K562 (cell line): ENCODE results near the gene BMPER. TPM values are rescaled to one million over a fixed set of nuclear protein-coding genes. Genes with fewer than 3 reads are reported as not detected.

ENCODE experiments used
- ATAC-seq: fragments of 200-7000 bp; cut with Tn5 transposase; 3 replicates; pipeline ENCODE4 v1.9.1; 2020; ENCODE audit warnings: moderate library complexity
- BruUV-seq: library from RNA; stranded (reverse); fragments of 400-500 nt; replicated peaks from 2 replicates; lab custom pipeline; 2021; lab: Mats Ljungman, UMichigan
- CTCF ChIA-PET: fragments of 300-600 bp; formaldehyde crosslinking; extraction: SDS; loops from one replicate; lab custom pipeline; 2021; ENCODE audit warnings: low intra/inter-chr PET ratio; lab: Yijun Ruan, JAX
- POLR2A ChIA-PET: fragments of 300-600, 350-650 bp; sonication (Branson Sonifier 250); formaldehyde crosslinking; extraction: SDS; loops from one replicate; lab custom pipeline; 2021; ENCODE audit warnings: antibody characterized with exemption, inconsistent platforms; lab: Yijun Ruan, JAX
- DNase-seq, 4 experiments: peaks; one replicate each; pipeline versions ENCODE4 v3.0.0 to v3.0.0-alpha.2; 2011 to 2018; ENCODE audit warnings: low spot score in 3 of 4, mixed read lengths in 3 of 4; ENCODE audit errors: extremely low read depth in 1 of 4
- FAIRE-seq: peaks from 2 replicates; lab custom pipeline; 2011; peaks lifted over from hg19 to GRCh38; lab: Jason Lieb, UNC
- H2AFZ ChIP-seq: 2 replicates; pipeline ENCODE4 v1.6.0; 2011; ENCODE audit warnings: low read depth, low read length, control low read depth, inconsistent platforms
- H3K27ac ChIP-seq: fragments of 200-600 bp; 3 replicates; pipeline ENCODE4 v1.8.0; 2011; ENCODE audit warnings: low read depth, mild to moderate bottlenecking, control low read depth, inconsistent platforms, low read length, moderate library complexity, mixed read lengths; ENCODE audit errors: extremely low read depth
- H3K27me3 ChIP-seq, 2 experiments: fragments of 300-600 bp in 1 of 2; 2 replicates in 1 of 2; 3 replicates in 1 of 2; pipeline versions ENCODE4 v1.6.0 to v1.8.0; 2011; ENCODE audit warnings: inconsistent platforms in 2 of 2, low read length in 2 of 2, mild to moderate bottlenecking in 1 of 2, mixed read lengths in 1 of 2, moderate library complexity in 1 of 2; ENCODE audit not compliant: control insufficient read depth in 2 of 2, insufficient read depth in 2 of 2
- H3K36me3 ChIP-seq: fragments of 300-600 bp; 3 replicates; pipeline ENCODE4 v1.8.0; 2011; ENCODE audit warnings: mild to moderate bottlenecking, low read length, inconsistent platforms; ENCODE audit not compliant: control insufficient read depth, insufficient read depth
- H3K4me1 ChIP-seq, 2 experiments: fragments of 200-600 bp in 1 of 2; replicated peaks in 1 of 2; 2 replicates in 1 of 2; 3 replicates in 1 of 2; pipeline versions ENCODE4 v1.5.1 to v1.8.0; 2011; ENCODE audit warnings: inconsistent platforms in 2 of 2, low read length in 2 of 2, mild to moderate bottlenecking in 1 of 2, mixed read lengths in 1 of 2, moderate library complexity in 1 of 2; ENCODE audit not compliant: control insufficient read depth in 2 of 2, insufficient read depth in 2 of 2
- H3K4me2 ChIP-seq: 2 replicates; pipeline ENCODE4 v1.6.1; 2011; ENCODE audit warnings: low read length, control low read depth, inconsistent platforms, mixed read lengths; ENCODE audit not compliant: insufficient read depth
- H3K4me3 ChIP-seq: fragments of 200-600 bp; sonication (generic), shearing (Covaris generic); 2 replicates; pipeline ENCODE4 v1.5.1; 2016; ENCODE audit warnings: control low read depth, inconsistent platforms
- H3K79me2 ChIP-seq: fragments of 200-600 bp; 3 replicates; pipeline ENCODE4 v1.8.0; 2011; ENCODE audit warnings: low read length, inconsistent platforms; ENCODE audit not compliant: control insufficient read depth, insufficient read depth
- H3K9ac ChIP-seq, 2 experiments: 2 replicates each; pipeline versions ENCODE4 v1.6.0 to v1.6.1; 2011; ENCODE audit warnings: low read depth in 2 of 2, low read length in 2 of 2, control low read depth in 1 of 2, inconsistent platforms in 1 of 2, mild to moderate bottlenecking in 1 of 2, mixed read lengths in 1 of 2; ENCODE audit not compliant: insufficient read depth in 1 of 2
- H3K9me1 ChIP-seq: one replicate; pipeline ENCODE4 v1.6.0; 2011; ENCODE audit warnings: inconsistent platforms, mild to moderate bottlenecking, low read length, moderate library complexity; ENCODE audit not compliant: control insufficient read depth, insufficient read depth
- H3K9me3 ChIP-seq: replicated peaks from 2 replicates; pipeline ENCODE4 v1.5.1; 2011; ENCODE audit warnings: low read depth, low read length, inconsistent platforms; ENCODE audit not compliant: control insufficient read depth, insufficient read depth
- H4K20me1 ChIP-seq: replicated peaks from 2 replicates; pipeline ENCODE4 v1.6.1; 2011; ENCODE audit warnings: low read length, inconsistent platforms, mixed read lengths; ENCODE audit not compliant: control insufficient read depth, insufficient read depth
- HIVEP1 ChIP-seq: fragments of 250-450 bp; sonication (Bioruptor Pico); IDR thresholded peaks from 2 replicates; pipeline ENCODE4 v1.4.0; 2020; ENCODE audit warnings: mild to moderate bottlenecking
- ZNF282 ChIP-seq: sonication (generic); formaldehyde crosslinking; IDR thresholded peaks from 2 replicates; pipeline ENCODE4 v1.8.1; 2023; ENCODE audit warnings: missing genetic modification reagents
- WGBS: fragments of 100-300 bp; shearing (Covaris generic); methylation state at CpG from one replicate; pipeline ENCODE4 v1.1.6; 2016; ENCODE audit warnings: low coverage, mixed read lengths; ENCODE audit not compliant: insufficient coverage; ENCODE audit errors: missing lambda C conversion rate; 5-methylcytosine and 5-hydroxymethylcytosine counted together
- in situ Hi-C: fragments of 300-500 bp; cut with MboI; formaldehyde crosslinking; loops from 4 replicates; pipeline ENCODE4 v1.15.0; 2018; ENCODE audit warnings: inconsistent platforms, mixed read lengths
- intact Hi-C: fragments of 100-400 bp; cut with micrococcal nuclease; formaldehyde crosslinking; loops from 2 replicates; pipeline ENCODE4 v1.14.2; 2022
- polyA plus RNA-seq, 8 experiments: library from polyadenylated mRNA; depleted of rRNA in 4 of 8; stranded (reverse) in 5 of 8; unstranded in 3 of 8; fragments of >200 nt; fragmentation: Nextera tagmentation in 2 of 8; fragmentation: Illumina TruSeq in 1 of 8; extraction: Ambion mirVana in 2 of 8; extraction: Trizol in 1 of 8; gene quantifications; 2 replicates each; pipeline versions ENCODE4 v1.2.1 to v1.2.3, GENCODE V29; 2011 to 2014; ENCODE audit warnings: inconsistent platforms in 1 of 8, missing spikeins in 1 of 8
- total RNA-seq, 7 experiments: library from RNA; depleted of rRNA in 6 of 7; stranded (reverse); fragments of >200 nt in 6 of 7; fragmentation: Illumina TruSeq in 2 of 7; extraction: Trizol in 2 of 7; gene quantifications; 2 replicates each; pipeline versions ENCODE4 v1.2.1 to v1.2.3, GENCODE V29; 2011 to 2021; ENCODE audit warnings: low replicate concordance in 1 of 7

The BMPER gene
- total and polyA plus RNA-seq, 9 of the 15 experiments (the other 6 are each of a cell fraction or from before 2014, with no cell fraction given), result not detected

- intact Hi-C loops (no loop called here), in situ Hi-C loops (no loop called here)
- Histone ChIP-seq H3K27me3 (no peaks in the 10 kb centered on the region), H3K27ac (no peak overlapping the region), H3K9me3 (no peaks in the 10 kb centered on the region), H3K4me1 (no peaks in the 10 kb centered on the region), H3K4me2 (no peak overlapping the region), H2AFZ (no peak overlapping the region), H3K36me3 (no peaks in the 10 kb centered on the region), H3K4me3 (no peak overlapping the region), H3K79me2 (no peaks in the 10 kb centered on the region), H4K20me1 (no peaks in the 10 kb centered on the region), H3K9me1 (no peaks in the 10 kb centered on the region), H3K9ac (no peak overlapping the region)
- POLR2A ChIA-PET, result no interaction called here
- FAIRE-seq (no peak), DNase-seq (no peak), ATAC-seq (no peak)
- CTCF ChIA-PET, result interaction anchor here (0.7 kb wide), 1 partner anchor 757 kb away, joined by 3 read pairs; no protein-coding TSS in a partner anchor
- WGBS, result 0% methylated on average over 1 of the region's 1 CpG
- BruUV-seq, result no TSS peak
- no peak for TF ChIP-seq HIVEP1
Observed at GRCh38 chr7:33961948-33962347, 56.6 kb downstream of the BMPER start.

GRCh38 chr7:33964417-33965182, 59.3 kb downstream of the BMPER start:
- no peak overlapping the region for H3K9ac ChIP-seq
- no peaks in the 10 kb centered on the region for H3K9me3 ChIP-seq
- FAIRE-seq, result no peak
- no peak overlapping the region for H3K4me2 ChIP-seq
- no peaks in the 10 kb centered on the region for H4K20me1 ChIP-seq
- no peak overlapping the region for H2AFZ ChIP-seq
- in situ Hi-C loops (no loop called here), intact Hi-C loops (no loop called here)
- ChIA-PET CTCF (no interaction called here), POLR2A (no interaction called here)
- no peak overlapping the region for H3K4me3 ChIP-seq
- 0% methylated on average over 9 of the region's 9 CpGs for WGBS
- no peak for TF ChIP-seq ZNF282 (CRISPR knock-in tag)
- no peak overlapping the region for H3K27ac ChIP-seq
- no peaks in the 10 kb centered on the region for H3K9me1 ChIP-seq
- no peaks in the 10 kb centered on the region for H3K4me1 ChIP-seq
- no peaks in the 10 kb centered on the region for H3K36me3 ChIP-seq
- H3K27me3 ChIP-seq, result no peaks in the 10 kb centered on the region
- no peak for ATAC-seq
- no TSS peak for BruUV-seq
- H3K79me2 ChIP-seq, result no peaks in the 10 kb centered on the region
- DNase-seq, result no peak
